DMS53 treated with DMSO at 0.1 percent for 48 hours (cell line): ENCODE data around the gene GLB1L.
"Not testable (repeated sequence)": the region's sequence is repeated elsewhere in the genome, so short reads cannot be mapped to it uniquely, and the experiment has no call there.

Experiments
- DNase-seq: peaks from one replicate; lab custom pipeline; 2025; ENCODE audit not compliant: unreplicated experiment; lab: John Stamatoyannopoulos, UW

GLB1L gene

DNA sequence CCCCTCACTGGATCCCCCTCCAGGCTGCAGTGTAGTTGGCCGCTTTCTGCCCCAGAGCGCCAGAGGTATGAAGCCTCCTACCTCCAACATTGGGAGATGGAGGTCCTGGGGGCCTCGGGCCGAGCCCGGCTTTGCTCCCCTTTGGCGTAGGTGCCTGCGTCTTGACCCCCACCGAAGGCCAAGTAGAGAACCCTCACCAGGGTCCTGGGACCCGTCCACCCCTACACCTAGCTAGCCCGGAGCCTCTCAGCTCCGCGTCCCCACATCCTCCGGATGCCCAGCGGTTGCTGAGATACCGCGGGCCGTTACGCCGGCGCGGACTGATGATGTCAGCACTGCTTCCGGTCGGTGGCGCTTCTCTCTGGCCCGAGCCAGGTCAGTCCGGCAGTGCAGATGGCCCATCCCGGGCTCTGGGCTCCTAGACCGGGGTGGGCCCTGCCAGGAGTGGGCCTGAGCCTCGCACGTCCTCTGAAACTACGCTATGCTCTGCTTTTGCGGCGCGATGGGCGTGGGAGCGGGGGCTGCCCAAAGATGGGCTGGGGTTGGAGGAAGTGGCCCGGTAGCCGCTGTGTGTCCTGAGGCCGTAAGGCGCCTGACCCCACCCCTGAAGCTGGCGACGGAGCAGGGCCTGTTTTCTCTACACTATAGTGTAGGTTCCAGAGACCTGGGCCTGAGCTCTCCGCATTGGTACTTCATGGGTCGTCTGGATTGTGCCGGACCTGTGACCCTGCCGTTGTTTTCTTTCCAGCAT, at the start of gene GLB1L, which contains the start of gene STK16:
Gene GLB1L (minus strand): TSS at position 297 of the 751 bp plus-strand sequence. CDS start 1,871 bp downstream, outside the sequence.
Gene STK16 (plus strand): TSS at position 332 of the 751 bp plus-strand sequence. CDS start 521 bp downstream, outside the sequence.
- DNase-seq: peak; percentile 40

DNA sequence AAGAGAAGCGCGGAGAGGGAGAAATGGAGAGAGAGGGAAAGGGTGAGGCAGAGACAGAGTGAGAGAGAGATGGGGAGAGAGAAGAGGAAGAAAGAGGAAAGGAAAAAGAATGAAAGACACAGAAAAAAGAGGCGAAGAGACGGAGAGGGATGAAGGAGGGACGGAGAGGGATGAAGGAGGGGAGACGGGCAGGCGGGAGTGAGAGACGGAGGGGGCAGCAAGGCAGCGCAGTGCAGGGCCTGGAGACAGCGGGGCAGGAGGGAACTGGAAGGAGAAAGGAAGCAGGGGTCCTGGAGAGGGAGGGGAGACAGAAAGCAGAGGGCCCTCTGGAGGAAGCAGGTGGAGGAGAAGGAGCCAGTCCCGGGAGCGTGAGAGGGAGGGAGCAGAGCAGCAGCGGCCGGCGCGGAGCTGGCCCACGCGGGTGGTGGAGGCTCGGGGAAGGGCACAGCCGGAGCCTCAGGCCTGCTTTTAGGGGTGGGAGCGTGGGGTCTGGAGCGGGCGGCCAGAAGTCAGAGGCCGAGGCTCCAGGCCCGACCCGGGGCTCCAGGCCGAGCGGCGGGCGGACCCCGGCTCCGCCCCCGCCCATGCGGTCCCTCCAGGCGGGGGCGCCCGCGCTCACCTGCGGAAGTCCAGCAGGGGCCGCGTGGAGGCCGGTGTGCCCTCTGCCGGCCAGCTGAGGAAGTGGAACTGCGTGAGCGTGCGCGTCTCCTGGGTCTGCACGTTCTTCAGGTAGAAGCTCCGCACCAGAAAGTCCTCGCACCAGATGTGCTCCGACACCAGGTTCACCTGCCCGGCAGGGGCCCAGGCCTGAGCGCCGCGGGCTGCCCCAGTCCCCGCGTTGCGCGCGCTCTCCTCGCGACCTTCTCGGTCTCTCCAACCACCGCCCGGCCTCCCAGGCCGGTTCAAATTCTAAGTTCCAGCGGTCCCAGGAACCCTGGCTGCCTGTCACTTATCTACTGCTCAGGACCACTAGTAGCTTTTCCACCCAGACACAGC, 49.4 kb upstream of the GLB1L start:
- DNase-seq: peak; percentile 77

DNA sequence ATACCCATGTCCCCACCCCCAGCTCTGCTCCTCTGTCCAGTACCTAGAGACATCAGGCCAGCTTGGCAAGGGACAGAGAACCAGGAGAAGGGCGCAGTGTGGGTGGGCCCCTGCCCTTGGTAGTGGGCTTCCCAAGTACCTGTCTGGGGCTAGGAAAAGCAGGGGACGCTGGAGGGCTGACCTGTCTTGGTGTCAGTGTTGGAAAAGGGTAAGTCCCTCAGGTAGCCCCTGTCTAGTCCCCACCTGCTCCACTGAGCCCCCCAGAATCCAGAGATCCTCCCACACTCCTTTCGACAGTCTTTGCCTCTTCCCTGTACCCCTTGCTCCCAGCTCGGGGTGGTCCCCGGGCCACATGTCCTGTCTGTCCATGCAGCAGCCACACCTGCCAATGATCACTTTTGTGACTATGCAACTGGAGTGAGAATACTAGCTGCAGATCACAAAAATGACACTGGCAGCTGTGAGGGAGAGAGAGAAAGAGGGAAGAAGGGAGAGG, 48.5 kb upstream of the GLB1L start:
- DNase-seq: no peak

DNA sequence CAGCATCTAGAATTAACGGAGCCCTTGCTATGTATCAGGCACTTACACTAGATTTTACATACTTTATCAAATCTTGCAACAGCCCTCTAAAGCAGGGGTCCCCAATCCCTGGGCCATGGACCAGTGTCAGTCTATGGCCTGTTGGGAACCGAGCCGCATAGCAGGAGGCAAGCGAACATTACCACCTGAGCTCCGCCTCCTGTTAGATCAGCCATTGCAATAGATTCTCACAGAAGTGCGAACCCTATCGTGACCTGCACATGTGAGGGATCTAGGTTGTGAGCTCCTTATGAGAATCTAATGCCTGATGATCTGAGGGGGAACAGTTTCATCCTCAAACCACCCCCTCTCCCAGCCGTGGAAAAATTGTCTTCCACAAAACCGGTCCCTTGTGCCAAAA, 47.4 kb upstream of the GLB1L start:
- no peak for DNase-seq

DNA sequence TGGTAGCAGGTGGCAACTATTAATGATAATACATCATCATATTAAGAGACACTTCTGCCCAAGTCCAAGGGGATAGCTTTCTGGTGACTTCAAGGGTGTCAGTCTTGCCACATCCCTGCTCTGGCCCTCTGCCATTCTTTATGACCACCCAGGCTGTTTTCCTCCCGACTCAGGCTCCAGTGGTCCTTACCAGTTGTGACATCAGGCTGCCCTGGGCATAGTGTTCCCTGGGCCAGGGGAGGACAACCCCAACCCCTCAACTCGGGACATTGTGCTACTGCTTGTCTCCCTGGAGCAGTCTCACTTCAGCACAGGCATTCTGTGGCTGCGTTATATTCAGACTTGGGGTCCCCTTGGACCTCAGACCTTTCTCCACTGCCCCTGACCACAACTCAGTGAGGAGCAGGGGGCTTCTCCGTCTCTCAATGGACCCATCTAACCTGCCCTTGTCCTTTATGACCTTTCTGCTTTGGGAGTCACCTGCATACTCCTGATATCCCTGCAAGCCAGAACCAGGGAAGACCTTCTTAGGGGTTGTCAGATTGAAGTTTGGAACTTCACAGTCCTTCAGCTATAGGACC, 46.8 kb upstream of the GLB1L start:
- no peak for DNase-seq

DNA sequence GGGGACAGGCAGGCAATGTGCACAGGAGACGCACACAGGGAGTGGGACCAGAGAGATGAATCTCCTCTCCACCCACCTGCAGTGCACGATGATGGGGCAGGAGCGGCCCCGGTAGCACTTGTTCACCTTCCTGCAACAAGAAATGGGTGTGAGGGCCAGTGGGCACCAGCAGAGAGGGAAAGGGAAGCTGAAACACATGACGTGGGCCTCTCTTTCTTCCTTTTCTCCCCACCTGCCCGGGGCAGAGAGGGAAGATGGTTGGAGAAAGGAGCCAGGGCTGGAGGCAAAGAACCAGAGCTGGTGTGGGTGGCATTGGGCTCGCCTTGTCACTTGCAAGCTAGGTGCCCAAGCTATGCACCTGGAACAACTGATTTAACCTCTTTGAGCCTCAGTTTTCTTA, 46.1 kb upstream of the GLB1L start:
- DNase-seq: no peak

DNA sequence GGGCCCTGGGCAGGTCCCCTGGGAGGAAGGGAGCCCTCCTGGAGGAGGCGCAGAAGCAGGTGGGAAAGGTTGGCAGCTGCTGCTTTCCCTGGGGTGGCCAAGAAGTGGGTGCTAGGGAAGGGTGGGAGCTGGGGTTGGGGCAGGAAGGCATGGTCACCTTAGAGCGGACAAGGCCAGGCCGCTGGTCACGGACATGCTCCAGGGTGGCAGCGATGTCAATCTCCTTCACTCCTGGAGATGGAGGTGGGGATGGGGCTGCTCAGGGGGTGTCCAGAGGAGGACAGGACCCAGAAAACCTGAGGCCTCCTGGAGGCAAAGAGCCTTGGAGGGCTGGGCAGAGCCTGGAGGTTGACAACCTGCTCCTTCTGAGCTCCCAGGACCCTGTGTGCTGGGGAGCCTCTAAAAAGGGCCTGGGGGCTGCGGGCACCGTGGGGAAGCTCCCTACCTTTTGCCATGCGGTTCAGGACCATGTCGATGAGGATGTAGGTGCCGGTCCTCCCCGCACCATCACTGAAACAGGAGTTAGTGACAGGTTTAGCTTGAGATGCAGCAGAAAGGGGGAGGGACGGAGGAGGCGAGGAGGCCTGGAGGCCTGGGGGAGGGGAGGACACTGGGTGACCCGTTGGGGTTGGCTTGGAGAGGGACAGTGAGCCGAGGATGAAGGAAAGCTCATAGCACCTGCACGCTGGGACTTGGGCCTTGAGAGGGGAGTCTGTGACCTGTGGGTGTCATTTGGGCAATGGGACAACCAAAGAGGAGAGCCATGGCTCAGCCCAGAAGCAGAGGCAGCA, 45.3 kb upstream of the GLB1L start:
- no peak for DNase-seq

DNA sequence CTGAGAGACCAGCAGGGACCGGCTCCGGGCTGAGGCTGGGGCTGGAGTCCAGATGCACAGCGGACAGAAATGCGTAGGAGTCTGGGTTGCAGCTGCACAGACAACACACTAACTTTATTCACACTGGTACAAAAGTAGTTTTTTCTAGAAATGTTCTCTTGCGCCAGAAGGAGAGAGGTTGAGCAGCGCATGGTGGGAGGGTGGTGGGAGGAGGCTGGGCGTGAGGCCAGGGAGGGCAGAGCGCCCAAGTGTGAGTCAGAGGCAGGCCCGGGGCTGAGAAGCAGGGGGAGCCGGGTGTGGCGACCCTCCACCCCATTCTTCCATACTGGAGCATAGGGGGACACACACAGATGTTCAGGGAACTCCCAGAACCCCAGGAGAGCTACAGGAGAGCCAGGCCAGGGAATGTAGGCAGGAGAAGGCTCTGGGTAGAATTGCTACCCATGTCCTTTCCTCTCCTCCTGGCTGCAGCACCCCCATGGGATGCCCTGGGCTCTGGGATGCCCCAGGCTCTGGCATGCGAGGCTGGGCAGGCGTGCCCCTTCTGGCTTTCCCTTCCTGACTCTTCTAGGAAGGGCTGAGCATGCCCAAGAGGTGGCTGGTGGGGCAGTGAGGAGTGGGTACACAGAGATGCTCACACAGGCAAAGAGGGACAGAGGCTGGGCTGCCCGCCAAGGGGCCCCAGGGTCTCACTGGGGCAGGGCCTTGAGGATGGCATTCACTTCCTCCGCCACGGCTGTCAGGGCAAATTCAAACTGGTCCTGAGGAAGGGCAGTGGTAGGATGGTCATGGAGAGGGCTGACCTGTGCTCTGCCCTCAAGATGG, 44.5 kb upstream of the GLB1L start:
- no peak for DNase-seq

DNA sequence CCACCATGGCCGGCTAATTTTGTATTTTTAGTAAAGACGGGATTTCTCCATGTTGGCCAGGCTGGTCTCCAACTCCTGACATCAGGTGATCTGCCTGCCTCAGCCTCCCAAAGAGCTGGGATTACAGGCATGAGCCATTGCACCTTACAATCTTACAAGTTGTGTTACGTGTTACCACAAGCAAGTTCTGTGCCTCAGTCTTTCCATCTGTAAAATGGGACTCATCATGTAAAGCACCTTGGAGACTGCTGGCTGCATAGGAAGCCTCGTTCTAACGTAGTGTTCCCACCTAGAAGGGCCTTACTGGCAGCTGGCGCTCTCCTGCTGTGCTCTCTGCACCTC, 43.9 kb upstream of the GLB1L start:
- DNase-seq: no peak

DNA sequence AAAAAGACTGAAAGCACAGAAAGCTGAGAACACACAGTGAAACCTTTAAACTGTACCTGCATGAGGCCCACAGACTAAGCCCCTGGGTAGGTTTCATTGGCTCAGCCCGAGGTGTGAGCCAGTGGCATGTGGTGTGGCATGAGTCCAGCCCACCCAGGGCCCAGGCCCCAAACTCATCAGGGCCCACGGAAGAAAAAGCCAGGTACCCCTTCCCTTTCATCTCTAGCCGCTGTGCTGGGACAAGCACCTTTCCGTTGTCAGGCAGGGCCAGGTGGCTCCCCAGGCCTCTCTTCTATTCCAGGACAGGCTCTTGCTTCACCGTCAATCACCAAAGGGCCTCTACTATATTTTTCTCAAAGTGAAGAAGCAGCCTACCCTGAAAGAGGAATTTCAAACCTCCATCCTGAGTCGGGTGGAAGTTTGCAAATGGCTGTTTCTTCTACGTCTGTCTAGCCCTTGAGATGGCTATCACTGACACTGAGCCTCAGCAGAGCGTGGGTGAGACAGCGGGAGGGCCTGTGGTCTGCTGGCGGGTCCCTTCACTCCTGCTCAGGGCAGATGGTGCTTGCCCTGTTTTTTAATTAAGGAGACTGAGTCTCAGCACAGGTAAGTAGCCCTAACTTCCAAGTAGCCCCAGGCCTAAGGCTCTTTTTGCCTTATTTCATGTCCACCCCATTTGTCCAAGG, 42.5 kb upstream of the GLB1L start:
- no peak for DNase-seq

DNA sequence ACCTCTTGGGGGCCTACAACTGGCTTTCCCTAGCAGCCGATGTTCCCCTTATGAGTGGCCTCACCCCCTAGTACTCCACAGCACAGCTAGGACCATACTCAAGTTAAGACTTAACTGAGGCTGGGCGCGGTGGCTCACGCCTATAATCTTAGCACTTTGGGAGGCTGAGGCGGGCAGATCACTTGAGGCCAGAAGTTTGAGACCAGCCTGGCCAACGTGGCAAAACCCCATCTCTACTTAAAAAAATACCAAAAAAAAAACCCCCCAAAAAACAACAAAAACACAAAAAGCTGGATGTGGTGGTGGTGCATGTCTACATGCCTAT, 41.8 kb upstream of the GLB1L start:
- not testable (repeated sequence) for DNase-seq

DNA sequence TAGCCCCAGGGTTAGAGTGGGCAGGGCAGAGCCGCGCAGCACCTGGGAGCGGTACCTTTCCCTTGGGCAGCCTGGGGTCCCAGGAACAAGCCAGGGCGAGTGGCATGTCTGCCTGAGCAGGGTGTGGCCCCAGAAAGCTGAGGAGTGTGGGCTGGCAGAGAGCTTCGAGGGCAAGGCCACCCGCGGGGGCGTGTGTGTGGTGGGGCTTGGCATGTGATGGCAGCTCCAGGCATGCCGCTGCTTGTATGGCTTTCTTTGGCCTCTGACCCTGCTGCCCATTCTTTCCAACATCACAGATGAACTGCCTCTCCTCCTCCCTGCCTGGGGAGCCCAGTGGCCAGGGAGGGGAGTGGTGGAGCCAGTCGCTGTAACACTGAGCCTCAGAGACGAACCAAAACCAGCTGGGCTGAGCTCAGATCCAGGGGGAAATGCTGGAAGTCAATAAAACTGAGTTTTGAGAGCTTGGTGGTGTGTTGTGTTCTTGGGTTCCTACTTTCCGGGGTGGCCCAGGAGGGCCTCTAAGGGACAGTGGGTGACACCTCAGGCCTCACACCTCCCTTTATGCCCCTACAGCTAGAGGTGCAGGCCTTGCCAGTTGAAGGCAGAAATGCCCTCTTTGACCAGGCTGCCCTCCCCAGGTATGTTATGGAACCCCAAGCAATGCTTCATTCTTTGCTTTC, 41.3 kb upstream of the GLB1L start:
- DNase-seq: no peak

DNA sequence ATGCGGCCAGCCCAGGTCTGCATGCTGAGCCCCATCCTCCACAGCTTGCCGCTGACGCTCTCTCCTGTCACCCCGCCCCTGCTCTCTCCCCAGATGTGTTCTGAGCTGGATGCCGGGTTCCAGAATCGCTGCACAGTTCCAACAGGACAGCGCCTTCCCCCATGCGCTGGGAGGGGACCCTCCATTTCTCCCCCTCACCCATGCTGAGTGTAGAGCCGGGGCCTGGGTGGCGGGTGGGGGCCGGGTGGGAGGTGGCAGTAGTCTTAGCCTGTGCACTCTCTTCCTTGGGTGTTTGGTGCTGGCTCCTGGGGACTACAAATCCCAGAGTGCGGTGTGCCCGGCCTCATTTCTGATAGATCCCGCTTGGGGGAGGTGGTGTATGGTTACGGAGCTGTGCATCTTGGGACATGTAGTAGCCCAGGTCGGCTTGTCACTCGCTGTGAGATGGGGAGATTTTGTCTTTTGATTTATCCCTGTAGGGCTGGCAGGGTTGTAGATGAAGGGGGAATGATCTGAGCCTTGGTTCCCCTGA, 40.7 kb upstream of the GLB1L start:
- no peak for DNase-seq

DNA sequence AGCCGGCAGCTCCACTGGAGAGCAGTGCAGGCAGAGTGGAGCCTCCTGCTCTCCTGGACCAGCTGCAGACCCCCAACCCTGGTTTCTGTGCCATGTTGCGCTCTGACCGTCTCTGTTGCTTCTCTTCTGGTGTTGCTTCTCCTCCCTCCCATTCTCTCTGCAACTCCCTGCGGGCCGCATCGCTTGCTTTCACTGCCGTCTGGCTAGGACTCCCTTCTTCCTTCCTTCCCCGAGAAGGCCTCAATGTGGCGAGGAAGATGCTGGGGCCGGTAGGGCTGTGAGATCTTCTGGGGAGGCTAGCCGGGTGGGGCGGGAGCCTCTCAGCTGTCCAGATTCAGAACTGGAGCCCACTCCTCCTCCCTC, 40.1 kb upstream of the GLB1L start:
- DNase-seq: no peak

DNA sequence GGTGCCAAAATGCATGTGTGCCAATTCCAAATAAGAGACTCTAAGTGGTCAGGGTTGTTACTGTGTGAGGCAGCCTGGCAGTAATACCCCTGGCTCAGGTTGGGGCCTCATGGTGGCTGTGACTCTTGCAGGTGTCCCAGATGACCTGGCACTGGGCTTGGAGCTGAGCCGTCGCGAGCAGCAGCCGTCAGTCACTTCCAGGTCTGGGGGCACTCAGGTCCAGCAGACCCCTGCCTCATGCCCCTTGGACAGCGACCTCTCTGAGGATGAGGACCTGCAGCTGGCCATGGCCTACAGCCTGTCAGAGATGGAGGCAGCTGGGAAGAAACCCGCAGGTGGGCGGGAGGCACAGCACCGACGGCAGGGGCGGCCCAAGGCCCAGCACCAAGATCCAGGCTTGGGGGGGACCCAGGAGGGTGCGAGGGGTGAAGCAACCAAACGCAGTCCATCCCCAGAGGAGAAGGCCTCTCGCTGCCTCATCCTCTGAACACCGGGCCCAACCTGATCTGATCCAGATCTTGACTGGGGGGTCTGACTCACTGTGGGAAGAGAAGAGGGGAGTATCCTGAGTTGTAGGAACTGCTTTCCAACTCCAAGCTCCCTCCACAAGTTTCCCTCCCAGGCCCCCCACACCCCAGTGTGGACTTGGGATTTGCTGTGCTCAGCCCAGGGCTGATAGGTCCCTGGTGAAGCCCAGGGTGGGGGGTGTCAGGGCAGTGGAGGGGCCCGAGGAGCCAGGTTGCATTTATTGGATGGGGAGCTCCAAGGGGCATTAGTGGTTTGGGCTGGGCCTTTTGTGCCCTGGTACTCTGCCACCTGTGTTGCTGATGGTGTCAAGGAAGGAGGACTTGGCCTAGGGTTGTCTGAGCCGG, 39.5 kb upstream of the GLB1L start:
- DNase-seq: no peak

DNA sequence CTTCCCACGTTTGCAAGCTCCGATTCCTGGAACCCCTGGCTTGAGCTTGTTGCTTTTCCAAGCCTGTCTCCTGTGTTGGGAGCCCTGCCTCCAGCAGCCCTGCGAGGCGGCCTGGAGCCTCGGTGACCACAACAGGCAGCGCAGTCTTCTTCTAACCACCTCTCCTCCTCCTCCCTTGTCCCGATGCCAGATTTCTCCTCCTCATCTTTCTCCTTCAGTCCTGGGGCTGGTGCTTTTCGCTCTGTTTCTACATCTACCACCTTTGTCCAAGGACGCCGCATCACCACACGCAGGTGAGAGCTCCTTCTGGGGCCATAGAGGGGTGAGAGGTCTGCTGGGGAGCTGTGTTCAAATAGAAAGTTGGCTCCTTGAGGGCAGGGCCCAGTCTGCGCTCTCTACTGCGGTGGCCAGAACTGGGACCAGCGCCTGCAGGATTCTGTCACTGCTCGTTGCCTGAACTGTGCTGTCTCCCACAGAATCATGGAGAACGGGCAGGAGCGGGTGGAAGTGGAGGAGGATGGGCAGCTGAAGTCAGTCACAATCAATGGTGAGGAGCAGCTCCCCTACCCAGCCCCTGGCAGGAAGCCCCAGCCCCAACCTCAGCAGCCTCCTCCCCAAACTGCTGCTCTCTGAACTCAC, 37.8 kb upstream of the GLB1L start:
- no peak for DNase-seq

DNA sequence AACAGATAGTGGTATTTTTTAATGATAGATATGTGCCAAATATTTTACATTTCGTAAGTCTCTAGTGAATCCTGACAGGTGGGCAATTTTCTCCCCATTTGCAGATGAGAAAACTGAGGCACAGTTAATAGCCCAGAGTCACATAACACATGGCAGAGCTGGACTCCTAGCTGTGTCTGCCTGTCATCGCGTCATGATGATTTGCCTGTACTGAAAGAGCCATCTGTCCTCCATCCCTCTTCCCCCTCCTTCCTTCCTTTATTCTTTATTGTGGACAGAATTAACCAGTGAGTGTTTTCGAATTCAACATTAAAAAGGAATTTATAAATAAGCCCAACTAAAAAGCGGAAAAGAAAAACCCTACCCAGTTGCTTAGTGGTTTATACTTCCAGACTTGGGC, 37.1 kb upstream of the GLB1L start:
- no peak for DNase-seq
